CD4-positive, alpha-beta T cell treated with Interleukin-2 at 100 ng/mL for 4 hours (primary cell): ENCODE results near the gene AKAP8L.

Experiments
- DNase-seq: peaks from one replicate; pipeline ENCODE4 v3.0.0-alpha.2; 2020; ENCODE audit warnings: low spot score

Gene AKAP8L

DNA sequence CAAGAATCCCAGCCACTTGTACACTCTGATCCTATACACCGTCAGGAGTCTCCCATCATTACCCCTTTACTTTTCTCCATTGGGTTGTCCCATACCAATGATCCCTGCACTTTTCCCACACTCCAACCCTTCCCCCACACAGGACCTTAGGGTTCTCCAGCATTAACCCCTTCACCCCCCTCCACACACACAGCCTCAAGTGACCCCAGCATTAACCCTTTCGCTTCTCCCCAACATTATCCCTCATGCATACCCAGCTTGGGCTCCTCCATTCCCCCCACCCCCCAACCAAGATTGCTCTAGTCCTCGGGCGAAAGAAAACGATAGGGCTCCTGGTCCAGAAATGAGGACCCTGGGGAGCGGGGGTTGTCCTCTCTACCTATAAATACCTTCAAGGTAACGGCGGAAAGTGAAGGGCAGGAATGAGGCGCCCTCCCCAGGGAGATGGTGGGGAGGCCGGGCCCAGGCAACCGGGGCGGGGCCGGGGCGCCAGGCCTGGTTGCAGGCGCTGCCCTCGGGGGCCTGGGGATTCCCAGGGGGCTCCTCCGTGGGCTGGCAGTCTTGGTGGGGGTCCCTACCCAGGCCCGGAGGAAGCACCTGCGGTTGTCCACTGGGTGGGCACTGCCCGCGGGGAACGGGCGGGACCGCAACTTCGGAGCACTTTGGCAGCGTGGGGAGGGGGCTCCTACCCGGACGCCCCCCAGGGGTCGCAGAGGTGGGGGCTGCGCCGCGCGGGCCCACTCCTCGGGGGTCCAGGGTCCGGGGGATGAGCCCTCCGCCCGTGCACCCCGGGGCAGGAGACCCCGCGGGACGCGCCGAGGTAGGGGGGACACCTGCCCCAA, 30.2 kb upstream of the AKAP8L start:
- no peak for DNase-seq

DNA sequence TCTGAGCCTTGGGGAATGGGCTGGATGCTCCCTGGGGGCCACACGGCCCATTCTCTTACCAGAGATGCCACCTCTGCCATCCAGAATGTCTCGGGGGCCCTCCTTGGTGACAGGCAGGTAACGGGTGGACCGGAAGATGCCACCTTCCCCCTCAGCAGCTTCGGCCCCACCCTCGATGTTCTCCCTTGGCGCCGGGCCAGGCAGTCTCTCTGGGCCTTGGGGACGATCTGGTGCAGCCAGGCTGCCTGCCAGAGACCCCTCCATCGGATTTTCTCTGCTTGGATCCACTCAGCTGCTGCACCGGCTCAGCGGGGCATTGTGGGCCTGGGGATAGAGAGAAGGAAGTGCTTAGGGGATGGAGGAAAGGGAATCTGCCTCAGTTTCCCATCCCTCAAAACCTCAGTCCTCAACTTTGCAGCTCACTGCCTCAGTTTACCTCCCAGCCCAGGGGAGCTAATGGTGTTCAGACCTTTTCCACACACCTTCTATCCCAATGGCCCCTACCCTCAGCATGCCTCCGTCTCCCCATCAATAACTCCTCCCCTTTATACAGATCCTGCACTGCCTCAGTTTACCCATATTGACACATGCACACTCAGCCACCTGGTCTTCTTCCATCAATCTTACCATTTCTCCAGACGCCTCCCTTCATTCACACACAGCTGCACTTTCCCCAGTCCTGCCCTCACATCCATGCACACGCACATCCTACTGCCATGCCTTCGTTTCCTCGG, 29.4 kb upstream of the AKAP8L start:
- DNase-seq = no peak

GRCh38 chr19:15447057-15447456, 28.3 kb upstream of the AKAP8L start:
- DNase-seq = no peak

GRCh38 chr19:15445807-15446376, 27.1 kb upstream of the AKAP8L start:
- DNase-seq = no peak

GRCh38 chr19:15445227-15445605, 26.4 kb upstream of the AKAP8L start:
- no peak for DNase-seq

GRCh38 chr19:15444505-15445226, 25.9 kb upstream of the AKAP8L start:
- DNase-seq = no peak

- no peak for DNase-seq
Measured at GRCh38 chr19:15443838-15444237, 25.1 kb upstream of the AKAP8L start.

DNA sequence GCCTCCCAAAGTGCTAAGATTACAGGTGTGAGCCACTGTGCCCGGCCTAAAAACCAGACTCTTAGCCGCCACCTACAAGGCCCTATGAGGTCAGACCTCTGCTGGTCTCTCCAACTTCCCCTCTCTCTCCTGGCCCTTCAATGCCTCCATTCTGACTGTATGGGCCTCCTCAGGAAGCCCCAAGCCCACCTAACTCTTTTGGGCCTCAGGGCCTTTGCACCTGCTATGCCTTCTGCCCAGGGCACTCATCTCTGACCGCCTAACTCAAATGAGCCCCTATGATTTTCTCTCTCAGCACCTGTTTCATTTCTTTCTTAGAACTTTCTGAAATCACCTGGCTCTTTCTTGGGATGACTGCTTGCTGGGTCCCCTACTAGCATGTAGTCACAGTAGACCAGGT, 24.5 kb upstream of the AKAP8L start:
- DNase-seq = no peak

DNA sequence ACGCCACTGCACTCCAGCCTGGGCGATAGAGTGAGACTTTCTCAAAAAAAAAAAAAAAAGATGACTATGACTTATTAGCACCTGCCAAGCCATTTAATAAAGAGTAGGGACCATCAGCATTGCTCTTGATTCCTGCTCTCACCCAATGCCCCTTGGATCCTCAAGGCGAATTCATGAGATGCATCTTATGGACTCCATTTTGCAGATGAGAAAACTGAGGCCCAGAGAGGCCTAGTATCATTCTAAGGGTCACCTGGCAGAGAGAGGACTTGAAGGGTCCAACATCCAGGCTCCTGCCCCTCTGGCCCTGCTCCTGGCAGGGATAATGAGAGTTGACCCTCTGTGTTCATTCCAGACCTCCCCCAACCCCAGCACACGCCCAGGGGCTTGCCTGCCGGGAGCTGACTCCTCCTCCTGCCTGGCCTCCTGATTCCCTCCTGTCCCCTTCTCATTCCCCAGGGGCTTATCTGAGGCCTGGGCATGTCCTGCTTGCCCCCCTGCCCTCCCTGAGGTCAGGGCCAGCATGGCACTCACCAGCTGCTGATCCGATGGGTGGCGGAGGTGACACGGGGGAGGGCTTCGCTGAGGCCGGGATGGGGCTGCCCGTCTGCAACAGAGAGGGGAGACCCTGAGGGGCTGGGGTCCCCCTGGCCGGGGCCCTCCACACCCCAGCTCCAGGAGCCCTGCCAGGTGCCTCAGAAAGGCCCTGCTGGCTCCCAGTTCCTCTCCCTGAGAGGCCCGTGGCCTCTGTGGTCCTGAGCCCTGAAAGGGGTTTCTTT, 23.5 kb upstream of the AKAP8L start:
- no peak for DNase-seq

DNA sequence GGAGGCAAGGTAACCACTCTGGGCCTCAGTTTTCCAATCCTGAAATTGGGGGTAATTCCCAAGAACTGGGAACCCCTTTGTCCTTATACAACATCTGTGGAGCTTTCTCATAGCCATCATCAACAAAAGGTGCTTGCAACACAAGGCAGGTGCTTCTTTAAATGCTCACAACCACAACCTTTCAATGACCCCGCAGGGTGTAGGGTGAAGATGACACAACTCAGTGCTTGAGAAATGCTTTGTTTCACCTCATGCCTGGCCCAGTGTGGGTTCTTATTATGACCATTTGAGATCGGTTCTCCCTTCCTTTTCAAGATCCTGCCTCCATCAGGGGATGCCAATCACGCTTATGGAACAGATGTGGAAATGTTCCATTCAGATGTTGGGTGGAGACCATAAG, 22.5 kb upstream of the AKAP8L start:
- no peak for DNase-seq

DNA sequence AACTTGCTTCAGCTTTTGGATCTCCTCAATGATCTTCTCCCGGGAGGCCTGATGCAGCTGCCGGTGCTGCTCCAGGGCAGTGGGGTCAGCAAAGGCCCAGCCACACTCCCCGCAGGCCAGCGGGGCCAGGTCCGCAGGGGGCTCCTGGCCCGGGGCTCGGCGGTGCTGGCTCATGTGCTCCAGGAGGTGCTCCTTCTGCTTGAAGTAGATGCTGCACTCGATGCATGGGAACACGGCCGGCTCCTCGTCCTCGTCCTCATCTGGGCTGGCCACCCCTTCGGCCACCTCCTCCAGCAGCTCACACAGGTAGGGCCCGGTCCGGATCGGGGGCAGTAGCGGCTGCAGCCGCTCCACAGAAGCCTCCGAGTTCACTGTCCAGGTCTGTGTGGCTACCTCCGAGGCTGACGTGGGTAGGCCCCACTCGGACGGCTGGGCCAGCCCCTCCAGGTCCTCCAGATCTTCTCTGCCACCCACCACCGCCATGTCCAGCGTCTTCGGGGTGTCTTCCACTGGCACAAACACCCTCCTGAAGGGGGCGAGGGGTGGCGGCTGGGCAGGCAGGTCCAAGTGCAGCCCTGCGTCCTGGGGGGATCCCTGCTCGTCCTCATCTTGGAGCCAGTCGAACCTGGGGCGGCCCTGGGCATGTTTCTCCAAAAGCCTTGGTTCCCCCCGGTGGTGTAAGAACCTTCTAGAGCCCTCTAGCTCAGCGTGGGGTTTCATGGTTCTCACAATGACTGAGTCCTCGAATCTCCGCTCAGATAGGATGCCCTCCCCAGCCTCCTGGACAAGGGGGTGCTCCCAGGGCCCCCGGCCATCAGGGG, 21.2 kb upstream of the AKAP8L start:
- no peak for DNase-seq

GRCh38 chr19:15439078-15439799, 20.5 kb upstream of the AKAP8L start:
- DNase-seq = no peak

GRCh38 chr19:15438577-15438976, 19.8 kb upstream of the AKAP8L start:
- no peak for DNase-seq

GRCh38 chr19:15438124-15438496, 19.3 kb upstream of the AKAP8L start:
- no peak for DNase-seq

DNA sequence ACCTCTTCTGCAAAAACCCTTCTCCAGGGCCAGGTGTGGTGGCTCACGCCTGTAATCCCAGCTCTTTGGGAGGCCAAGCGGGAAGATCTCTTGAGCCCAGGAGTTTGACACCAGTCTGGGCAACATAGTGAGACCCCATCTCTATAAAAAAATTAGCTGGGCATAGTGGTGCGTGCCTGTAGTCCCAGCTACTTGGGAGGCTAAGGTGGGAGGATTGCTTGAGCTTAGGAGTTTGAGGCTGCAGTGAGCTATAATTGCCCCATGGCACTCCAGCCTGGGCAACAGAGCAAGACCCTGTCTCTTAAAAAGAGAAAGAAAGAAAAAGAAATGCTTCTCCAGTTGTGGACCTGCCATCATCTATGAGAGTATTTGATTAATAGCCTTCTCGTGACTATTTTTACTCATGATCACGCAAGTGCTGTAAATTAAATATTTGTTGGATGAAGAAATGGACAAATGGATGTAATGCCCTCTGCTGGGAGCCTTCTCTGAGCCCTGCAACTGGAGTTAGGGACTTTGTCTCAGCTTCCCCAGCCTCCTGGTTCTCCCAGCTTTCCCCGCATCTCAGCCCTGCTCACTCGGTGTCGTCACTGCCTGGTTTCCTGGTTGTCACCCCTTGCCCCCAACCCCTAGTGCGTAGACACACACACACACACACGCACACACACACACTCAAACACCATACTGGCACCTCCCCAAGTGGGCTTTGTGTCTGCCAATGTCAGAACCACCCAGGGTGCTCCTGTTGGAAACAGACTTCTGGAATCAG, 18.8 kb upstream of the AKAP8L start:
- DNase-seq = no peak

DNA sequence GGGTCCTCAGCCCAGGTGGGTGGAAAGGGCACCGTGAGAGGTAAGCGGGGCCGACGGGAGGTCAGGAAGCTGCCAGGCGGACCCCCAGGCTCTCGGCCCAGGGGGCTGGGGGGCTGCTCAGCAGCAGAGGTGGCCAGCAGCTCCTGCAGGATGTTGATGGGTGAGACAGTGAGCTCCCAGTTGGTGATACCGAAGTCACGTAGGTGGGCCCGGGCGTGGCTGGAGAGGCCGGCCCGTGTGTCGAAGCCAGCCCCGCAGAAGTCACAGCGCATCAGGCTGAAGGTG, 18.0 kb upstream of the AKAP8L start:
- DNase-seq = no peak

DNA sequence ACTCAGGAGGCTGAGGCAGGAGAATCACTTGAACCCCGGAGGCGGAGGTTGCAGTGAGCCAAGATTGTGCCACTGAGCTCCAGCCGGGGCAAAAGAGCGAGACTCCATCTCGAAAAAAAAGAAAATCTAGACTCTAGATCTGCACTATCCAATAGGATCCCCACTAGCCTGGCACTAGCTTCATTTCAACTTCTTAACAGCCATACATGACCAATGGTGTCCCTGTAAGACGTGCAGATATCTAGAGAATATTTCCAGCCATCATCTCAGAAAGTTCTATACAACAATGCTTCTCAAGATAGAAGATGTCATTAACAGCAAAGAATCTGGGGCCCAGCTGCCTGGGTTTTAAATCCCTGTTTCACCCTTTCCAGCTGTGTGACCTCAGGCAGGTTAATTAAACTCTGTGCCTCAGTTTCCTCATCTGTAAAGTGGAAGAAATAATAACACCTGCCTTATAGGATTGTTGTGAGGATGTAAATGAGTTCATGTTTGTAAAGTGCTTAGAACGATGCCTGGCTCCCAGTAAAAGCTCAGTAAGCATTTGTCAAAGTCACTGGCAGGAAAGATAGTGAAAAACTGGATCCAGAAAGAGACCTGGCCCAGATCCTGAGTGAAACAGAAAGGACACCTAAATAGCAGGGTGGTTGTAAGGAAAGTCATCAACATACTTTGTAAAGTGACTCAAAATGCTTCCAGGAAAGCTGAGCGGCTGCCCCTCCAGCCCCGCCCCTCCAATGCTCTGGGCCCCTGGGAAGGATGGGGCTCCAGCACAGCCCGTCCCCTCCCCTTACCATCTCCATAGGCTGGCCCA, 17.4 kb upstream of the AKAP8L start:
- no peak for DNase-seq

DNA sequence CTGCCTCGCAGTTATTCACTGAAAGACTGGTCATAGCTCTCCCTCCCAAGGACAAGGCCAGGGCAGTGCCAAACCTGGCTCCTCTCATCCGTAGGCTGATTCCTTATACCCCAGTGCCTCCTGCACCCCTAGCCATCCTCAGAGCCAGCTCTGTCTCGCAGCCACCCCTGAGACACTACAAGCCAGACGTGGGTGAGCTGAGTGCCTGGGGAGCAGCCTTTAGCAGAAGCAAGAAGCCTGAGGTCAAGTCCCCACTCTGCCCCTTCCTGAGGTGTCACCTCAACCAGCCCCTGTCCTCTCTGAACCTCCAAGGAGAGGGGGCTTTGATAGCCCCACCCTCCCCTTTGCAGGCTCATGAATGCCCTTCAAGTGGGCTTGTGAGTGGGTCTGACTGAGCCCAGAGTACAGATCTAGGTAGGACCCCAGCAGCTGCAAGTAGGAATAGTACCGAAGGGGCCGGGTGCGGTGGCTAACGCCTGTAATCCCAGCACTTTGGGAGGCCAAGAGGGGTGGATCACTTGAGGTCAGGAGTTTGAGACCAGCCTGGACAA, 14.8 kb upstream of the AKAP8L start:
- no peak for DNase-seq
